Dermis lymphatic vessel endothelial cell (primary cell): ENCODE results near the gene TMEM92. TPM values are rescaled to one million over a fixed set of nuclear protein-coding genes. Genes with fewer than 3 reads are reported as not detected.

Experiments
- total RNA-seq: library from RNA; depleted of rRNA; stranded (reverse); fragments of >200 nt; gene quantifications from 2 replicates; pipeline ENCODE4 v1.2.1, GENCODE V29; 2014

Gene TMEM92
- total RNA-seq, result 0.17 TPM in 1 of 2 replicates, not detected in the other

DNA sequence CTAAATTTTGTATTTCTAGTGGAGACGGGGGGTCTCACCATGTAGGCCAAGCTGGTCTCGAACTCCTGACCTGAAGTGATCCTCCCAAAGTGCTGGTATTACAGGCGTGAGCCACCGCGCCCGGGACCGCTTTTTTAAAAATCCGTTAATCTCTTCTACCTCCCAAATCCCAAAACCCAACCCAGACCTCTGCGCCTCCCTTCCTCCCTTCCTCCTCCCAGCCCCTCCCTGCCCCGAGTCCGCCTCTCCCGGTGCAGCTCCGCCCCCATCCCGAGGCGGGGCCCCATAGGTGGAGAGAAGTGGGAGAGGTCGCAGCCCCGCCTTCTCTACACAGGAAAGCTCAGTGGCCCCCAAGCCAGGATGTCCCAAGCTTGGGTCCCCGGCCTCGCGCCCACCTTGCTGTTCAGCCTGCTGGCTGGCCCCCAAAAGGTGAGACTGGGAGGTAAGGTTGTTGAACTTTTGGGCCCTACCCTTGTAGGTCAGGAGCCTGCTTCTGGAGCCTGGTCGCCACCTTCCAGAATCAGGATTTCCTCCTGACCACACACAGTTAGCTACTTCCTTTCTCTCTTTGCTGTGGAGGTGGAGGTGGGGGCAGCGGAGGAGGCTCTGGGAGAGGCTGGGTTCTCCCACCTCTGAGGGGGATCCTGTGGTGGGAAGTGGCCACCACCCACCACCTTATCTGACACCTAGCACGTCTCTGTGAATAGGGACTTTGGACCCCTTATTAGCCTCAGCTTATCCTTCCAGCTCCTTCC, at the start of gene TMEM92:
TMEM92 (plus strand) TSS at position 325 of the 755 bp plus-strand sequence; CDS start at position 361, 36 bp downstream.

Other genes starting within 250 kb of the TMEM92 start
- 52.9 and 120 TPM in 2 replicates for gene ITGA3, start 218.4 kb upstream of the TMEM92 start, total RNA-seq
- gene PDK2, start 179.1 kb upstream of the TMEM92 start, total RNA-seq, result 13.1 and 23.5 TPM in 2 replicates
- gene SAMD14, start 144.3 kb upstream of the TMEM92 start, total RNA-seq, result 3.0 and 4.0 TPM in 2 replicates
- 23.8 and 31.5 TPM in 2 replicates for gene PPP1R9B, start 123.8 kb upstream of the TMEM92 start, total RNA-seq
- gene SGCA, start 108.5 kb upstream of the TMEM92 start, total RNA-seq, result not detected in 2 replicates
- 8.3 and 49.2 TPM in 2 replicates for gene COL1A1, start 72.8 kb upstream of the TMEM92 start, total RNA-seq
- 16.2 and 17.8 TPM in 2 replicates for gene XYLT2, start 71.7 kb downstream of the TMEM92 start, total RNA-seq
- 50.8 and 57.0 TPM in 2 replicates for gene MRPL27, start 98.7 kb downstream of the TMEM92 start, total RNA-seq
- 0.65 and 0.77 TPM in 2 replicates for gene EME1, start 98.8 kb downstream of the TMEM92 start, total RNA-seq
- 86.5 and 86.7 TPM in 2 replicates for gene LRRC59, start 123.1 kb downstream of the TMEM92 start, total RNA-seq
- gene ACSF2, start 151.8 kb downstream of the TMEM92 start, total RNA-seq, result 6.1 and 8.3 TPM in 2 replicates
- not detected in 2 replicates for gene CHAD, start 194.4 kb downstream of the TMEM92 start, total RNA-seq
- 15.0 and 16.5 TPM in 2 replicates for gene RSAD1, start 204.4 kb downstream of the TMEM92 start, total RNA-seq
- 0.11 and 0.77 TPM in 2 replicates for gene MYCBPAP, start 234.0 kb downstream of the TMEM92 start, total RNA-seq